Naive B cell (primary cell): ENCODE data around the gene CEBPA. TPM values are rescaled to one million over a fixed set of nuclear protein-coding genes. Genes with fewer than 3 reads are reported as not detected.
"Not testable (repeated sequence)": the region's sequence is repeated elsewhere in the genome, so short reads cannot be mapped to it uniquely, and the experiment has no call there.

Experiments used
- ATAC-seq, 2 donors: fragments of 150-1000 bp; cut with Tn5 transposase; 2 replicates each; pipeline ENCODE4 v1.10.0; 2021; ENCODE audit warnings: low read depth in 2 of 2, mild to moderate bottlenecking in 2 of 2, moderate library complexity in 2 of 2
- DNase-seq: peaks from one replicate; pipeline ENCODE4 v3.0.0; 2022
- H3K27ac Mint-ChIP-seq, 6 donors: one replicate each; pipeline ENCODE4 v1.8.0; 2020 to 2022; ENCODE audit warnings: mild to moderate bottlenecking in 6 of 6, mixed read lengths in 6 of 6, moderate library complexity in 5 of 6, inconsistent platforms in 2 of 6
- H3K27me3 Mint-ChIP-seq, 3 donors: one replicate each; pipeline ENCODE4 v1.8.0; 2021 to 2022; ENCODE audit warnings: mixed read lengths in 3 of 3, mild to moderate bottlenecking in 1 of 3
- H3K36me3 Mint-ChIP-seq, 2 donors: one replicate each; pipeline ENCODE4 v1.8.0; 2020 to 2022; ENCODE audit warnings: mixed read lengths in 2 of 2, inconsistent platforms in 1 of 2, mild to moderate bottlenecking in 1 of 2
- H3K4me1 Mint-ChIP-seq, 3 donors: one replicate each; pipeline ENCODE4 v1.8.0; 2020 to 2022; ENCODE audit warnings: mixed read lengths in 3 of 3, inconsistent platforms in 1 of 3, mild to moderate bottlenecking in 1 of 3, moderate library complexity in 1 of 3
- H3K4me3 Mint-ChIP-seq, 8 donors: one replicate each; pipeline ENCODE4 v1.8.0; 2020 to 2022; ENCODE audit warnings: mild to moderate bottlenecking in 8 of 8, mixed read lengths in 8 of 8, moderate library complexity in 8 of 8, inconsistent platforms in 2 of 8
- H3K9me3 Mint-ChIP-seq, 7 donors: one replicate each; pipeline ENCODE4 v1.8.0; 2020 to 2022; ENCODE audit warnings: mixed read lengths in 7 of 7, mild to moderate bottlenecking in 5 of 7, inconsistent platforms in 2 of 7, moderate library complexity in 1 of 7
- polyA plus RNA-seq, 6 donors: library from polyadenylated mRNA; unstranded; fragments of 300-500 nt; fragmentation: Illumina TruSeq; gene quantifications; one replicate each; pipeline ENCODE4 v1.2.3, GENCODE V29; 2021; ENCODE audit warnings: low read depth in 6 of 6

The CEBPA gene
- polyA plus RNA-seq, 6 donors from 2014 or later = 0.09 to 0.54 (median 0.50) TPM; not detected in 2

DNA sequence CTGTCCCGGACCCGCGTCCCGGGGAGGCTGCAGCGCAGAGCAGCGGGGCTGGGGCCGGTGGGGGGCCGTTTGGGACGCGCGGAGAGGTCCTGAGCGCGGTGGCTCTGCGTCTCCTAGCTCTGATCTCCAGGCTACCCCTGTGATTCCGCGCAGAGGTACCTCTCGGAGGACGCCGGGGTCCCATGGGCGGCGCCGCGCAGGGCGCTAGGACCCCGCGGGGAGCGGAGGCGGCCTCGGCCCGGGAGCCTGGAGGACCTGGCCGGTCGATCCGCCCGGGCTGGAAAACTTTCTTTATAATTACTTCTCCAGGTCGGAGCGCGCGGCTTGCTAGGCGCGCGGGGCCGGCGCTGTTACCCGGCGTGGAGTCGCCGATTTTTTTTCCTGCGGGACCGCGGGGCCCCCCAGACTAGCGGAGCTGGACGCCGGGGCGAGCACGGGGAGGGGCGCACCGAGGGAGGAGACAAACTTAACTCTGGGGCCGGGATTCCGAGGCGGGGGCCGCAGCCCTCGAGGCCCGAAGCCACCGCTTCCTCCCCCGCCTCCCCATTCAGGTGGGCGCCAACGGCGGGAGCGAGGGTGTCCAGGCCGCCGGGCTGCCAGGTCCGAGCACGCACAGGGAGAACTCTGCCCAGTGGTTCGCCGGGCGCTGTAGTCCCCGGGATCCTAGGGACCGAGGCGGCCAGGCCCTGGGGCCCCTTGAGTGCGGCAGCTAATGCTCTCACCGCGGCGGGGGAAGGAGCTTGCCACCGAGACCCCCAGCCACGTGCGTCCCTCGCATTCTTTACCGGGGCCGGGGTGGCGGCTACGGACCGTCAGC, 848 bp upstream of the CEBPA start:
- peak; percentile 2 for DNase-seq
- Mint-ChIP-seq H3K9me3 (peaks cover 0 to 1% (median 0%) of the 10 kb centered on the region in 7 donors), H3K27ac (no peak overlapping the region), H3K27me3 (peaks cover 24 to 66% (median 57%) of the 10 kb centered on the region in 3 donors), H3K4me1 (peaks cover 0 to 7% (median 4%) of the 10 kb centered on the region in 3 donors), H3K4me3 (peak overlapping the region in 7 of 8 donors; percentile 62 to 86 (median 72)), H3K36me3 (no peaks in the 10 kb centered on the region)
- ATAC-seq = peak; percentile 18 to 23

DNA sequence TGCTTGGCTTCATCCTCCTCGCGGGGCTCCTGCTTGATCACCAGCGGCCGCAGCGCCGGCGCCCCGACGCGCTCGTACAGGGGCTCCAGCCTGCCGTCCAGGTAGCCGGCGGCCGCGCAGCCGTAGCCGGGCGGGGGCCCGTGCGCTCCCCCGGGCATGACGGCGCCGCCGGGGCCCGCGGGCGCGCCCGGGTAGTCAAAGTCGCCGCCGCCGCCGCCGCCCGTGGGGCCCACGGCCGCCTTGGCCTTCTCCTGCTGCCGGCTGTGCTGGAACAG, 497 bp downstream of the CEBPA start:
- DNase-seq (peak; percentile 2), ATAC-seq (no peak)
- Mint-ChIP-seq H3K27ac (no peak overlapping the region), H3K36me3 (no peaks in the 10 kb centered on the region), H3K4me3 (peak overlapping the region in 3 of 8 donors; percentile 29 to 66 (median 55)), H3K27me3 (peaks cover 15 to 66% (median 57%) of the 10 kb centered on the region in 3 donors), H3K4me1 (peaks cover 0 to 7% (median 4%) of the 10 kb centered on the region in 3 donors), H3K9me3 (no peaks in the 10 kb centered on the region)

DNA sequence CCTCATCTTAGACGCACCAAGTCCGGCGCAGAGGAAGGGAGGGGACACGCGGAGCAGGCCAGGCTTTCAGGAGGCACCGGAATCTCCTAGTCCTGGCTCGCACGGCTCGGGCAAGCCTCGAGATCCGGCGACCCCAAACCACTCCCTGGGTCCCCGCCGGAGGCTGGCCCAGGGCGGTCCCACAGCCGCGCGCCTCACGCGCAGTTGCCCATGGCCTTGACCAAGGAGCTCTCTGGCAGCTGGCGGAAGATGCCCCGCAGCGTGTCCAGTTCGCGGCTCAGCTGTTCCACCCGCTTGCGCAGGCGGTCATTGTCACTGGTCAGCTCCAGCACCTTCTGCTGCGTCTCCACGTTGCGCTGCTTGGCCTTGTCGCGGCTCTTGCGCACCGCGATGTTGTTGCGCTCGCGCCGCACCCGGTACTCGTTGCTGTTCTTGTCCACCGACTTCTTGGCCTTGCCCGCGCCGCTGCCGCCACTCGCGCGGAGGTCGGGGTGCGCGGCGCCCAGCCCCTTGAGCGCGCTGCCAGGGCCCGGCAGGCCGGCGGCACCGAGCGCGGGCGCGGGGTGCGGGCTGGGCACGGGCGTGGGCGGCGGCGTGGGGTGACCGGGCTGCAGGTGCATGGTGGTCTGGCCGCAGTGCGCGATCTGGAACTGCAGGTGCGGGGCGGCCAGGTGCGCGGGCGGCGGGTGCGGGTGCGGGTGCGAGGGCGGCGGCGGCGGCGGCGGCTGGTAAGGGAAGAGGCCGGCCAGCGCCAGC, 1.0 kb downstream of the CEBPA start:
- Mint-ChIP-seq H3K27ac (peak overlapping the region in 1 of 6 donors; percentile 36), H3K27me3 (peaks cover 15 to 71% (median 60%) of the 10 kb centered on the region in 3 donors), H3K9me3 (no peaks in the 10 kb centered on the region), H3K4me1 (peaks cover 0 to 7% (median 4%) of the 10 kb centered on the region in 3 donors), H3K4me3 (peak overlapping the region; percentile 47 to 88 (median 66)), H3K36me3 (no peaks in the 10 kb centered on the region)
- no peak for DNase-seq
- no peak for ATAC-seq

DNA sequence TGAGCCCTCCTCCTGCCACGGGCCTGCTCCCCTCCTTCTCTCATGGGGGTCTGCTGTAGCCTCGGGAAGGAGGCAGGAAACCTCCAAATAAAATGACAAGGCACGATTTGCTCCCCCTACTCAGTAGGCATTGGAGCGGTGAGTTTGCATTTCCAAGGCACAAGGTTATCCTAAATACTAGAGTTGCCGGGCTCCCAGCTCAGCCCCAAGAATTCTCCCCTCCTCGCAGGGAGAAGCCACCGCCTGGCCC, 1.5 kb downstream of the CEBPA start:
- H3K9me3 Mint-ChIP-seq = no peaks in the 10 kb centered on the region
- peaks cover 0 to 7% (median 4%) of the 10 kb centered on the region in 3 donors for H3K4me1 Mint-ChIP-seq
- ATAC-seq (no peak), DNase-seq (no peak)
- no peaks in the 10 kb centered on the region for H3K36me3 Mint-ChIP-seq
- peak overlapping the region in 7 of 8 donors; percentile 45 to 79 (median 59) for H3K4me3 Mint-ChIP-seq
- peaks cover 19 to 71% (median 60%) of the 10 kb centered on the region in 3 donors for H3K27me3 Mint-ChIP-seq
- no peak overlapping the region for H3K27ac Mint-ChIP-seq

DNA sequence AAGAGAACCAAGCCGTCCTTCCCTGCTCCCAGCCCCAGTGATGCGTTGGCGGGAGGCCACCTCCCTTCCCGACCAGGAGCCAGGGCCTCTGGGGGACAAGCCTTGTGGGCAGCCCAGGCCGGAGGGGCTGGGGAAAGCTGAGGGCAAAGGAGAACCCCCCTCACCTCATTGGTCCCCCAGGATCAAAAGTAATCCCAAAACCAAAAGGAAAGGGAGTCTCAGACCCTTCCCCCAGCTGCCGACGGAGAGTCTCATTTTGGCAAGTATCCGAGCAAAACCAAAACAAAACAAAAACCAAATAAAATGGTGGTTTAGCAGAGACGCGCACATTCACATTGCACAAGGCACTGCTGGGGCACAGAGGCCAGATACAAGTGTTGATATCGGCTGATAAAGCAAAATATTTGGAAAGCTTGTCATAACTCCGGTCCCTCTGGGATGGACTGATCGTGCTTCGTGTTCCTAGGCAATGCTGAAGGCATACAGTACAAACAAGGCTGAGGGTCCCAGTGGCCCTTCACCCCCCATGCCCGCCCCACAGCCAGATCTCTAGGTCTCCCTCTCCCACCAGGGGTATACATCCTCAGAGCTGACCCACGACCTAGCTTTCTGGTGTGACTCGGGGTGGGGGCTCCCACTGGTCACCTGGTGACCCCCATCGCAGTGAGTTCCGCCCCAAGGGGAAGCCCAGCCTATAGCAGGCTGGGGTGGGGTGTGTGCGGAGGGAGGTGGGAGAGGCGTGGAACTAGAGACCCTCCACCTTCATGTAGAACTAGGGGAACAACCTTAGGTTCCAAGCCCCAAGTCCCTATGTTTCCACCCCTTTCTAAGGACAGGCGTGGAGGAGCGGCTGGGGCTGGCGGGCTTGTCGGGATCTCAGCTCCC, 2.1 kb downstream of the CEBPA start:
- H3K4me1 Mint-ChIP-seq = peaks cover 0 to 7% (median 4%) of the 10 kb centered on the region in 3 donors
- H3K27ac Mint-ChIP-seq = no peak overlapping the region
- no peaks in the 10 kb centered on the region for H3K36me3 Mint-ChIP-seq
- H3K27me3 Mint-ChIP-seq = peaks cover 25 to 73% (median 60%) of the 10 kb centered on the region in 3 donors
- H3K4me3 Mint-ChIP-seq = peak overlapping the region; percentile 24 to 79 (median 59)
- H3K9me3 Mint-ChIP-seq = no peaks in the 10 kb centered on the region
- DNase-seq (no peak), ATAC-seq (no peak)

DNA sequence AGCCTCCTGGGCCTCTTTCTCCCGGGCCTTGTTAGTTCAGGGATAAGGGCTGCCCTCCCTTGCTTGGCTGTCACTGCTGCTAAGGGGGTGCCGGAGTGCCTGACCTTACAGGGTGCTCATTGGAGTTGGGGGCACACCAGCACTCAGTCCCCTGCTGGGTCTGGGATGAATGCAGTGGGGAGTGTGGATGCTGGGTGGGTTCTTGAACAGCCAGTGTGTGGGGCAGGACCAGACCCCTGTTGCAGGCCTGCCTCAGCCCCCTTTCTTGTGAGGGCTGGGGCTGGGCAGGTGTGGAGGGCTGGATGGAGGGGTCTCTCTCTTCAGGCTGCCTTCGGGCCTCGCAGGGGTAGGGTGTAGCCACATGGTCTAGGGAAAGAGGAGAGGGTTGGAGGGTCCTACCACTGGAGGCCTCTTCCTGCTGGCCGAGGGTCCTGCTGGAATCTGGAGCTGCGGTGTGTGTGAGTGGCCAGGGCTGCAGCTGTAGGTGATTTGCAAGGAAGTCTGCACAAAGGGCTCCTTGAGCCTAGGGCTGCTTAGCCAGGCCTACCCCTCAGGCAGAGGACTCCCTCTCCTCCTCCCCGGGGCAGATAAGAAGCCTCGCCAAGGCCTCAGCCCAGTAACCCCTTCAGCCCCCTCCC, 3.2 kb downstream of the CEBPA start:
- Mint-ChIP-seq H3K27me3 (peaks cover 25 to 71% (median 52%) of the 10 kb centered on the region in 3 donors), H3K4me3 (peak overlapping the region in 2 of 8 donors; percentile 37 to 40), H3K36me3 (no peaks in the 10 kb centered on the region), H3K9me3 (no peaks in the 10 kb centered on the region), H3K27ac (no peak overlapping the region), H3K4me1 (peaks cover 0 to 5% (median 4%) of the 10 kb centered on the region in 3 donors)
- no peak for ATAC-seq
- no peak for DNase-seq

DNA sequence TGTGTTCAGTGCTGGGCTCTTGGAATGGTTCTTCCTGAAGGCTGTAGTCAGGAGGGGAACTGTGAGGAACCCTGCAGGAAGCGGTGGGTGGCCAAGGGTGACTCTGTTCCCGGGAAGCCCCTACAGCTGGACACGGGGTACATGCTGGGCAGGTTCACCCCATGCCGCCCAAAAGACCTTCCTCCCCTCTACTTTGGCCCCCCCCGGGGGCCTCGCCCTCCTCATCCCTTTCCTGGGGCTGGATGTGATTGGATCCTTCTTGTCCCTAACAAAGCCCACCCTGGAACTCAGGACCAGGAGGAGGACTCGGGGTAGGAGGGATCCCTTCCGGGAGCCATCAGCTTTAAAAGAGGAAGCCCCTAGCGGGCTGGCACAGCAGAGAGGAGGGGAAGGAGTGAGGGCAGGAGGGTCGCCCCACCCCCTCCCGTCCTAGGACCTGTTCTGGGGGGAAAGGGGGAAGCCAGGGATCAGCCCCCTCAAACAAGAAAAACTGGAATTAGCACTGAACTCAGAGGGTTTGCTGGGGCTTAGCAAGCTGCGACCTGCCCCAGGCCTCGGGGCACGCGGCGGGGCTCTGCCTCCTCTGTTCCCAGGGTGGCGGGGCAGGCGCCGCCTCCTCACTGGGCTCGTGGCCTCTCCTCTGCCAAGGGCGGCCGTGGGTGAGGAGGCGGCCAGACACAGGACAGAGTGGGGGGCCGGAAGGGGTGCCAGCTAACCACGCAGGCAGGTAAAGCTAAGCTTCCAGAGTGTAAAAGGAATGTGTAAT, 4.0 kb downstream of the CEBPA start:
- no peaks in the 10 kb centered on the region for H3K36me3 Mint-ChIP-seq
- H3K9me3 Mint-ChIP-seq = no peaks in the 10 kb centered on the region
- H3K4me3 Mint-ChIP-seq = peak overlapping the region in 1 of 8 donors; percentile 54
- peaks cover 0 to 7% (median 3%) of the 10 kb centered on the region in 3 donors for H3K4me1 Mint-ChIP-seq
- DNase-seq = no peak
- no peak overlapping the region for H3K27ac Mint-ChIP-seq
- ATAC-seq = no peak
- H3K27me3 Mint-ChIP-seq = peaks cover 20 to 73% (median 53%) of the 10 kb centered on the region in 3 donors

DNA sequence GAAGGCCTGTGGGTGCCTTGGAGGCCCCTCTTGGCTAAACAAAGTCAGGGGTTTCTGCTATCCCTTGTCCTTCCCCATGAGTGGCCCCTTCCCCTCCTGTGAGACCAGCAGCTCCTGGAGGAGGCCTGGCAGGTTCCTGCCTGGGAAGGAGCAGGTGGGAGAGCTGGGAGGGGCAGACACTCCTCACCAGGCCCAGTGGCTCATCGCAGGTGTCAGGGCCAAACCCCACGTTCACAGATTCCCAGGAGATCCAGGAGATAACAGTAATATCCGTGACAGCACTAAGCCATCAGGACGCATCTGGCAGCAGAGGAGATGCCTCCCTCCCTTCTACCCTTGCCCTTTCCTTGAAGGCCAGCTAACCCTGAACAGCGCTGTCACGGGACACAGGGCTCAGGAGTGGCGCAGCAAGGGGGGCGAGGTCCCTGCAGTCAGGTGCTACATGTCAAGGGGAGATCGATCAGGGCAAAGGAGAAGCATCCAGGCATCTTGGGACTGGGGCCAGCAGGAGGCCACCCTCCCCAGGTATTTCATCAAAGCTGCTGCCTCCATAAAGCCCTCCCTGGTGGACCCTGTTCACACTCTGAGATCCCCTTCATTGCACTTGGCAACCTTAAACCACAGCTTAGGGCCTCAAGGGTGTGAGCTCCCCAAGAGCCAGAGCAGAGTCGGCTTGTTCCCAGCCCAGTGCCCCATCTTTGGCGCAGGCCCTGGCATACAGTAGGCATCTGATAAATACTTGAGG, 4.8 kb downstream of the CEBPA start:
- Mint-ChIP-seq H3K4me3 (peak overlapping the region in 1 of 8 donors; percentile 37), H3K27ac (no peak overlapping the region), H3K36me3 (no peaks in the 10 kb centered on the region), H3K9me3 (no peaks in the 10 kb centered on the region), H3K27me3 (peaks cover 21 to 81% (median 55%) of the 10 kb centered on the region in 3 donors), H3K4me1 (peaks cover 0 to 7% (median 3%) of the 10 kb centered on the region in 3 donors)
- ATAC-seq (no peak), DNase-seq (no peak)

DNA sequence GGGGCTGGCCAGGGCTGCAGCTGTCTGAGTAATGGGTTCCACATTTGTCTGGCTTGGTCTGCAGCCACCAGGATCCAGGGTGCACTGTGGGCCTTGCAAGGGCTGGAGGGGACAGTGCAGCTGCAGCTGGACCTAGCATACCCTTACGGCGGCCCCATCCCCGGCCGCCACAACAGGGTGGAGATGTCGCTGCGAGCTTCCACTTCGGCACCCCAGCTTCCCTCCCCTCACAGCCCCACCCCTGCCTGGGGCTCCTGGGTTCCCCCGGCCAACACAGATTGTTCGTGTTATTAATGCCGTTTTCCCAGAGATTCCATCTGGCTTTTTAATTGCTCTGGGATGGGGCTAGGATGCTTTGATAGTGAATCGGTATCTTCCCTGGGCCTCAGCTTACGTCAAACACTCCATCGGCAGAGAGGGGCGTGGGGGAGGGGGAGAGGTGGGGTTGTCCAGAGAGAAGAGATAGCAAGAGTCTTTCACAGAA, 5.8 kb downstream of the CEBPA start:
- Mint-ChIP-seq H3K9me3 (no peaks in the 10 kb centered on the region), H3K27ac (no peak overlapping the region), H3K4me3 (no peak overlapping the region), H3K36me3 (no peaks in the 10 kb centered on the region), H3K4me1 (peaks cover 0 to 7% (median 3%) of the 10 kb centered on the region in 3 donors), H3K27me3 (peaks cover 26 to 83% (median 57%) of the 10 kb centered on the region in 3 donors)
- ATAC-seq = no peak
- no peak for DNase-seq

DNA sequence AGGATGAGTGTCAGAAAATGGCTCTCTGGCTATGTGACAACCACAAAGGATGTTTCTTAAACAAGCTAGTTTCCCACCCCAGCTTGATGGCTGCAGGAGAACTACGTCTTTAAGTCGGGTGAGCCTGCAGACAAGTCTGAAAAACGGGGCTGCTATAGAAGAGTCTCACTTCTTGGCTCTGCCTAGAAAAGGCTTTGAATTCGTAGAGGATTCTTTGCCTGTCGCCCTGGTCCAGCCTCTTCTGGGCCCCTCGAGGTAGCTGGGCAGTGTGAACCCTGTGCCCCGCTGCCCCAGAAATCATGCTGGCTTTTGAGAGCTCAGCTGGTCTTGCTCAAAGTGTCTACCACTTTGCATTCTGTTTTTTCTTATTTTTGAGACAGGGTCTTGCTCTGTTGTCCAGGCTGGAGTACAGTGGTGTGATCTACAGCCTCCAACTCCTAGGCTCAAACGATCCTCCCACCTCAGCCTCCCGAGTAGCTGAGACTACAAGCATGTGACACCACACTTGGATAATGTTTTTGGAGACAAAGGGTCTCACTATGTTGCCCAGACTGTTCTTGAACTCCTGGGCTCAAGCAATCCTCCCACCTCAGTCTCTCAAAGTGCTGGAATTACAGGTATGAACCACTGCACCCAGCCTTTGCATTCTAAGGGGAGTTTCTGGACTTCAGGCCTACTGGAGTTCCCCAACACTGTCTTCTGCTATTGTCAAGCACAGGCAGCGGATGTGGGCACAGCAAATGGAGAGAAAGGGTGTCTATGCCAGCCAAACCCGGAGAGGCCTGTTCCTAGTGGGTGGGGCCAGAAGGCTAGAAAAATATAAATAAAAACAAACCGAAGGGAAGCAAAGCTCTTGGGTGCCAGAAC, 6.5 kb downstream of the CEBPA start:
- Mint-ChIP-seq H3K36me3 (no peaks in the 10 kb centered on the region), H3K9me3 (no peaks in the 10 kb centered on the region), H3K27me3 (peaks cover 26 to 85% (median 63%) of the 10 kb centered on the region in 3 donors), H3K4me1 (peaks cover 0 to 6% (median 3%) of the 10 kb centered on the region in 3 donors), H3K4me3 (no peak overlapping the region), H3K27ac (no peak overlapping the region)
- no peak for ATAC-seq
- DNase-seq = no peak

DNA sequence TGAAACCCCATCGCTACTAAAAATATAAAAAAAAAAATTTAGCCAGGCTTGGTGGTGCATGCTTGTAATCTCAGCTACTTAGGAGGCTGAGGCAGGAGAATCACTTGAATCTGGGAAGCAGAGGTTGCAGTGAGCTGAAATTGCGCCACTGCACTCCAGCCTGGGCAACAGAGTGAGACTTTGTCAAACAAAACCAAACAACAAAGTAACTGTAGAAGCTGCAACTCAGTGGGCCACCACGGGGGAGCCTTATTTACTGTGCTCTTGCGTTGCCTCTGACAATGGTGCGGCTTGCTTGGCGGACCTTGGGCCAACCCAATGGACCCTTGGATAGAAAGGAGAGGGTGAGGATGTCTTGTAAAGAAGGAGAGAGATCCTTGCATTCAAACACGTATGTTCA, 7.3 kb downstream of the CEBPA start:
- not testable (repeated sequence) for ATAC-seq, H3K4me3 Mint-ChIP-seq, H3K4me1 Mint-ChIP-seq, H3K36me3 Mint-ChIP-seq, H3K27ac Mint-ChIP-seq, H3K9me3 Mint-ChIP-seq, DNase-seq
- H3K27me3 Mint-ChIP-seq = peaks cover 18 to 85% (median 55%) of the 10 kb centered on the region in 3 donors
